Gastroesophageal sphincter (tissue), 4 donors: ENCODE data around the gene RNF223. TPM values are rescaled to one million over a fixed set of nuclear protein-coding genes. Genes with fewer than 3 reads are reported as not detected.
"Not testable (repeated sequence)": the region's sequence is repeated elsewhere in the genome, so short reads cannot be mapped to it uniquely, and the experiment has no call there.

Experiments used
- ATAC-seq: fragments of 150-250 bp; one replicate; pipeline ENCODE4 v1.9.1; 2016; ENCODE audit warnings: mild to moderate bottlenecking, moderate library complexity
- H3K27ac ChIP-seq, 4 donors: fragments of 200-600 bp; sonication (generic) in 3 of 4; 1 replicate in 3 of 4; 2 replicates in 1 of 4; pipeline ENCODE4 v1.5.1; 2016 to 2019
- H3K27me3 ChIP-seq: fragments of 200-600 bp; sonication (generic); one replicate; pipeline ENCODE4 v1.5.1; 2019
- H3K36me3 ChIP-seq, 2 donors: fragments of 200-600 bp; sonication (generic); one replicate each; pipeline ENCODE4 v1.5.1; 2019; ENCODE audit warnings: control low read depth in 1 of 2
- H3K4me1 ChIP-seq, 3 donors: fragments of 200-600 bp; sonication (generic); 1 replicate in 2 of 3; 2 replicates in 1 of 3; pipeline ENCODE4 v1.5.1; 2016 to 2019; ENCODE audit warnings: control low read depth in 2 of 3
- H3K4me3 ChIP-seq, 2 donors: fragments of 200-600 bp; sonication (generic); one replicate each; pipeline ENCODE4 v1.5.1; 2019; ENCODE audit warnings: mild to moderate bottlenecking in 1 of 2, moderate library complexity in 1 of 2
- H3K9me3 ChIP-seq, 3 donors: fragments of 200-600 bp; sonication (generic); one replicate each; pipeline ENCODE4 v1.5.1; 2017 to 2019; ENCODE audit warnings: control low read depth in 2 of 3
- EP300 ChIP-seq: sonication (generic); formaldehyde crosslinking; IDR thresholded peaks from one replicate; pipeline ENCODE4 v1.6.1; 2017; ENCODE audit warnings: antibody characterized with exemption, mild to moderate bottlenecking
- POLR2A ChIP-seq, 2 donors: fragments of 450-650 bp; IDR thresholded peaks; one replicate each; pipeline ENCODE4 v1.6.1; 2017; ENCODE audit warnings: antibody characterized with exemption in 2 of 2, mild to moderate bottlenecking in 2 of 2, moderate library complexity in 1 of 2
- POLR2AphosphoS5 ChIP-seq: sonication (generic); formaldehyde crosslinking; IDR thresholded peaks from one replicate; pipeline ENCODE4 v1.6.1; 2017; ENCODE audit warnings: antibody characterized with exemption
- WGBS, 2 donors: methylation state at CpG; one replicate each; pipeline ENCODE4 v1.1.5; 2018; ENCODE audit warnings: low coverage in 1 of 2; 5-methylcytosine and 5-hydroxymethylcytosine counted together
- total RNA-seq, 4 donors: library from RNA; depleted of rRNA; stranded (reverse); fragments of >200 nt; gene quantifications; one replicate each; pipeline ENCODE4 v1.1.0, GENCODE V29; 2016
- TF ChIP-seq, protein P1 (sequence below), 4 experiments: fragments of 200-600 bp in 2 of 4; fragments of 450-650 bp in 2 of 4; sonication (generic) in 1 of 4; IDR thresholded peaks; one replicate each; pipeline ENCODE4 v1.5.1; 2017 to 2019; ENCODE audit warnings: antibody characterized with exemption in 4 of 4, mild to moderate bottlenecking in 2 of 4, moderate library complexity in 2 of 4

The RNF223 gene
- total RNA-seq, 4 donors from 2014 or later: 1.1 TPM; not detected in 3

DNA sequence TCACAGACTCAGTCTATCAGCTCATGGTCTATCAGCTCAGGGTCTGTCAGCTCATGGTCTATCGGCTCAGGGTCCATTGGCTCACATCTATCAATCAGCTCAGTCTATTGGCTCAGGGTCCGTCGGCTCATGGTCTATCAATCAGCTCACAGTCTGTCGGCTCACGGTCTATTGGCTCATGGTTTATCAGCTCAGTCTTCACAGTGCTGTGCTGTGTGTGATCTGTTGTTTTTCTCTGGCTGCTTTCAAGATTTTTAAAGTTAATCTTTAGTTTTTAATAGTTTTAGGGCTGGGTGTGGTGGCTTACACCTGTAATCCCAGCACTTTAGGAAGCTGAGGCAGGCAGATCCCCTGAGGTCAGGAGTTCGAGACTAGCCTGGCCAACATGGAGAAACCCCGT is 27.4 kb upstream of the RNF223 start:
- ATAC-seq: no peak
- 80 to 84% methylated on average over 4 of the region's 7 CpGs for WGBS, 2 donors
- no peaks in the 10 kb centered on the region for H3K36me3 ChIP-seq
- no peaks in the 10 kb centered on the region for H3K4me1 ChIP-seq
- H3K27me3 ChIP-seq: no peaks in the 10 kb centered on the region
- no peak overlapping the region for H3K4me3 ChIP-seq
- H3K9me3 ChIP-seq: no peaks in the 10 kb centered on the region
- TF ChIP-seq EP300 (no peak), POLR2A (IDR thresholded peaks at IDR 0.05) (no peak), POLR2AphosphoS5 (no peak)
- TF ChIP-seq, protein P1, sequence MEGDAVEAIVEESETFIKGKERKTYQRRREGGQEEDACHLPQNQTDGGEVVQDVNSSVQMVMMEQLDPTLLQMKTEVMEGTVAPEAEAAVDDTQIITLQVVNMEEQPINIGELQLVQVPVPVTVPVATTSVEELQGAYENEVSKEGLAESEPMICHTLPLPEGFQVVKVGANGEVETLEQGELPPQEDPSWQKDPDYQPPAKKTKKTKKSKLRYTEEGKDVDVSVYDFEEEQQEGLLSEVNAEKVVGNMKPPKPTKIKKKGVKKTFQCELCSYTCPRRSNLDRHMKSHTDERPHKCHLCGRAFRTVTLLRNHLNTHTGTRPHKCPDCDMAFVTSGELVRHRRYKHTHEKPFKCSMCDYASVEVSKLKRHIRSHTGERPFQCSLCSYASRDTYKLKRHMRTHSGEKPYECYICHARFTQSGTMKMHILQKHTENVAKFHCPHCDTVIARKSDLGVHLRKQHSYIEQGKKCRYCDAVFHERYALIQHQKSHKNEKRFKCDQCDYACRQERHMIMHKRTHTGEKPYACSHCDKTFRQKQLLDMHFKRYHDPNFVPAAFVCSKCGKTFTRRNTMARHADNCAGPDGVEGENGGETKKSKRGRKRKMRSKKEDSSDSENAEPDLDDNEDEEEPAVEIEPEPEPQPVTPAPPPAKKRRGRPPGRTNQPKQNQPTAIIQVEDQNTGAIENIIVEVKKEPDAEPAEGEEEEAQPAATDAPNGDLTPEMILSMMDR (IDR thresholded peaks at IDR 0.05): no peak
- no peak overlapping the region for H3K27ac ChIP-seq

DNA sequence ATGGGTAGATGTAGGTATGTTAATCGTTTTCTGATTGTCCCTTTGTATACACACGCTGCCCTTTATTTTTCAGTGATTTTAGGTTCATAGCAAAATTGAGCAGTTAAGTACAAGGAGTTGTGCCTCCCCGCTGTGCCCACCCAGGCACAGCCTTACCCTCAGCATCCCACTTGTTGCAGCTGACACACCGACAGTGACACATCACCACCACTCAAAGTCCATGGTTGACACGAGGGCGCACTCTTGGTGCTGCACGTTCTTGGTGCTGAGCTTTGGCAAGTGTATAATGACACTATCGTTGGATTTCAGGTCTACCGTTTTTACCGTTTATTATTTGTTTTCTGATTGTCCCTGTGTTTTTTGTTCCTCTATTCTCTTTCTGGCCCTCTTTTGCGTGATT is 26.2 kb upstream of the RNF223 start:
- 89 to 96% methylated on average over 8 to 9 of the region's 11 CpGs for WGBS, 2 donors

DNA sequence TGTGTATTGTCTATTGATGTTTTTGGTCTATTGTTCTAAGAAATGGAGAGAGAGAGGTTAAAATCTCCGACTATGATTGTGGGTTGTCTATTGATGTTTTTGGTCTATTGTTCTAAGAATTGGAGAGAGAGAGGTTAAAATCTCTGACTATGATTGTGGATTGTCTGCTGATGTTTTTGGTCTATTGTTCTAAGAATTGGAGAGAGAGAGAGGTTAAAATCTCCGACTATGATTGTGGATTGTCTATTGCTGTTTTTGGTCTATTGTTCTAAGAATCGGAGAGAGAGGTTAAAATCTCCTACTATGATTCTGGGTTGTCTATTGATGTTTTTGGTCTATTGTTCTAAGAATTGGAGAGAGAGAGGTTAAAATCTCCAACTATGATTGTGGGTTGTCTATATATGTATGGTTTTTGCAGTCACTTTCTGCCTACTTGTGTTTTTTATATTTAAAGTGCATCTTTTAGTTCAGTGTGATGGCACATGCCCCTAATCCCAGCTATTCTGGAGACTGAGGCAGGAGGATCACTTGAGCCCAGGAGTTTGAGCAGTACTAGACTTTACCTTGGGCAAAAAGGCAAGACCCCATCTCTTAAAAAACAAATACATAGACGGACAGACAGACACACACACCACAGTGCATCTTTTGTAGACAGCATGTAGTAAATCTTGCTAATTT is 25.5 kb upstream of the RNF223 start:
- Histone ChIP-seq H3K4me3 (no peak overlapping the region), H3K4me1 (no peaks in the 10 kb centered on the region), H3K36me3 (no peaks in the 10 kb centered on the region), H3K27ac (no peak overlapping the region), H3K27me3 (no peaks in the 10 kb centered on the region), H3K9me3 (no peaks in the 10 kb centered on the region)
- TF ChIP-seq, protein P1 (IDR thresholded peaks at IDR 0.05): no peak
- TF ChIP-seq POLR2A (IDR thresholded peaks at IDR 0.05) (no peak), EP300 (no peak), POLR2AphosphoS5 (no peak)
- 74 to 81% methylated on average over 4 of the region's 4 CpGs for WGBS, 2 donors
- ATAC-seq: no peak

More for the DNA sequence above, 26.2 kb upstream of the RNF223 start:
- ATAC-seq: no peak
- H3K4me3 ChIP-seq: no peak overlapping the region
- no peaks in the 10 kb centered on the region for H3K9me3 ChIP-seq
- H3K27me3 ChIP-seq: no peaks in the 10 kb centered on the region
- no peaks in the 10 kb centered on the region for H3K4me1 ChIP-seq
- H3K27ac ChIP-seq: no peak overlapping the region
- no peaks in the 10 kb centered on the region for H3K36me3 ChIP-seq
- no peak for TF ChIP-seq EP300
- no peak for TF ChIP-seq POLR2A (IDR thresholded peaks at IDR 0.05)
- TF ChIP-seq, protein P1 (IDR thresholded peaks at IDR 0.05): no peak
- no peak for TF ChIP-seq POLR2AphosphoS5

DNA sequence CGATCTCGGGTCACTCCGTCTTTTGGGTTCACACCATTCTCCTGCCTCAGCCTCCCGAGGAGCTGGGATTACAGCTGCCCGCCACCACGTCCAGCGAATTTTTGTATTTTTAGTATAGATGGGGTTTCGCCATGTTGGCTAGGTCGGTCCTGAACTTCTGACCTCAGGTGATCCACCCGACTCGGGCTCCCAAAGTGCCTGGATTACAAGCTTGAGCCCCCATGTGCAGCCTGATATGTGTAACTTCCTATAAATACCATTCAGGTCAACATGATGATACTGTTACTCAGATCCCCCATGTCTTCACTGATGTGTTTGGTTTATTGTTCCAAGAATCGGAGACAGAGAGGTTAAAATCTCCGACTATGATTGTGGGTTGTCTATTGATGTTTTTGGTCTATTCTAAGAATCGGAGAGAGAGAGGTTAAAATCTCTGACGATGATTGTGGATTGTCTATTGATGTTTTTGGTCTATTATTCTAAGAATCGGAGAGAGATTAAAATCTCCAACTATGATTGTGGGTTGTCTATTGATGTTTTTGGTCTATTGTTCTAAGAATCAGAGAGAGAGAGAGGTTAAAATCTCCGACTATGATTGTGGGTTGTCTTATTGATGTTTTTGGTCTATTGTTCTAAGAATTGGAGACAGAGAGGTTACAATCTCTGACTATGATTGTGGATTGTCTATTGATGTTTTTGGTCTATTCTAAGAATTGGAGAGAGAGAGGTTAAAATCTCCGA is 24.7 kb upstream of the RNF223 start:
- Histone ChIP-seq H3K4me3 (no peak overlapping the region), H3K27ac (no peak overlapping the region), H3K4me1 (no peaks in the 10 kb centered on the region), H3K36me3 (no peaks in the 10 kb centered on the region), H3K27me3 (no peaks in the 10 kb centered on the region), H3K9me3 (no peaks in the 10 kb centered on the region)
- WGBS, 2 donors: 86 to 89% methylated on average over 17 of the region's 18 CpGs
- no peak for ATAC-seq
- TF ChIP-seq POLR2AphosphoS5 (no peak), POLR2A (IDR thresholded peaks at IDR 0.05) (no peak), EP300 (no peak)

DNA sequence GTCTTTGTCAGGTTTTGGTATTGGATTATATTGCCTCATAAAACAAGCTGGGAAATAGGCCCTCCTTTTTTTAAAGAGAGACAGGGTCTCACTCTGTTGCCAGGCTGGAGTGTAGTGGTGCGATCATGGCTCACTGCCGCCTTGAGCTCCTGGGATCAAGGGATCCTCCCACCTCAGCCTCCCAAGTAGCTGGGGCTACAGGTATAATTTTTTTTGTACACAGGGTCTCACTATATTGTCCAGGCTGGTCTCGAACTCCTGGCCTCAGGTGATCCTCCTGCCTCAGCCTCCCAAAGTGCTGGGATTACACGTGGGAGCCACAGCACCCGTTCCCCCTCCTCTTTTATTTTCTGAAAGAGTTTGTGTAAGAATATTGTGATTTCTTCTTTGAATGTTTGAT is 22.0 kb upstream of the RNF223 start:
- WGBS, 2 donors: 97 to 98% methylated on average over 4 to 5 of the region's 5 CpGs
- not testable (repeated sequence) for ATAC-seq, H3K27ac ChIP-seq, H3K9me3 ChIP-seq, H3K27me3 ChIP-seq, H3K4me3 ChIP-seq, H3K4me1 ChIP-seq, H3K36me3 ChIP-seq

DNA sequence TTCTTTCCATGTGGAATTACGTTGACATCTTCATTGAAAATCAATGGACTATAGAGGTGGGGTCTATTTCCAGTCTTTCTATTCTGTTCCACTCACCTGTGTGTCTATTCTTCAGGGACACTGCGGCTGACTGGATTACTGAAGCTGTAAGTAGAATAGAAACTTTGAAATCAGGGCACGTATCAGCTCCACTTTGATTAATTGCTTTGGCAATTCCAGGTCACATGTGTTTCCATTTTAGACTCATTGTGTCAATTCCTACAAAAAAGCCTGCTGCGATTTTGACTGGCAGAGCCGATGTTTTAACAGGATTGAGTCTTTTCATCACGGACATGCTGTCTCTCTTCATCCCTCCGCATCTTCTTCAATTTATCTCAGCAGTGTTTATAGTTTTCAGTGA is 20.9 kb upstream of the RNF223 start:
- TF ChIP-seq EP300 (no peak), POLR2A (IDR thresholded peaks at IDR 0.05) (no peak), POLR2AphosphoS5 (no peak)
- TF ChIP-seq, protein P1 (IDR thresholded peaks at IDR 0.05): no peak
- H3K27ac ChIP-seq: no peak overlapping the region
- H3K36me3 ChIP-seq: peaks cover 0 to 7% of the 10 kb centered on the region in 2 donors
- no peaks in the 10 kb centered on the region for H3K9me3 ChIP-seq
- no peaks in the 10 kb centered on the region for H3K27me3 ChIP-seq
- H3K4me1 ChIP-seq: no peaks in the 10 kb centered on the region
- ATAC-seq: no peak
- H3K4me3 ChIP-seq: no peak overlapping the region
- 87 to 98% methylated on average over 5 to 7 of the region's 7 CpGs for WGBS, 2 donors
